ENCODE results near the gene ZBTB7B. TPM values are rescaled to one million over a fixed set of nuclear protein-coding genes. Genes with fewer than 3 reads are reported as not detected.

Gene ZBTB7B
- polyA plus RNA-seq, 2 of the 4 experiments (the other 2 are of a cell fraction), result 20.5 to 30.7 TPM

- ChIA-PET CTCF (interaction anchor here (1.3 to 2.2 kb wide), 2 partner anchors 95 to 114 kb away, joined by 3 to 7 read pairs; no protein-coding TSS in a partner anchor), POLR2A (interaction anchor here (0.9 to 6.3 kb wide), 13 partner anchors 8 to 46 kb away, joined by 3 to 91 read pairs (median 11); partner anchors contain the start of genes FLAD1, LENEP, PBXIP1 and PYGO2)
- DNase-seq (ENCODE audit: low read depth in 1 of 2, low spot score in 1 of 2) (peak in 1 of 2 experiments; percentile 75), FAIRE-seq (no peak), ATAC-seq (peak; percentile 0 to 4; a peak in 3 of 6 replicates)
- Histone ChIP-seq H3K4me1 (peaks cover 43% of the 10 kb centered on the region), H3K9me3 (no peaks in the 10 kb centered on the region), H3K27ac (peak overlapping the region; percentile 98 to 100), H3K4me3 (peak overlapping the region; percentile 65), H3K4me2 (peak overlapping the region; percentile 99)
- 22% methylated on average over 10 of the region's 10 CpGs for WGBS (ENCODE audit: missing lambda C conversion rate)
- TF ChIP-seq CEBPB (IDR thresholded peaks at IDR 0.05), result no peak
- 0 out of 2 replicates have a peak, but pooled peaks have one; percentile 41 for TF ChIP-seq ZNF302 (CRISPR knock-in tag; IDR thresholded peaks at IDR 0.05)
- no peak for TF ChIP-seq FOSL2 (IDR thresholded peaks at IDR 0.05)
- TF ChIP-seq FOSL2 (CRISPR knock-in tag; IDR thresholded peaks at IDR 0.05), result no peak
- no peak for TF ChIP-seq BHLHE40 (IDR thresholded peaks at IDR 0.05; ENCODE audit: low read depth, low read length)
- TF ChIP-seq POLR2A (IDR thresholded peaks at IDR 0.05; ENCODE audit: low read length), result no peak
- TF ChIP-seq KDM1A (IDR thresholded peaks at IDR 0.05; ENCODE audit: low read depth), result no peak
- no peak for TF ChIP-seq POLR2AphosphoS2 (conservative IDR thresholded peaks at IDR 0.05; ENCODE audit: low read length)
- no peak for TF ChIP-seq CHD2 (IDR thresholded peaks at IDR 0.05; ENCODE audit: low read length, partially characterized antibody)
- no peak; a peak in 1 of 5 replicates for TF ChIP-seq JUN (IDR thresholded peaks at IDR 0.05)
- 0 out of 3 replicates have a peak, but pooled peaks have one; percentile 4 for TF ChIP-seq BCL3 (IDR thresholded peaks at IDR 0.05)
- TF ChIP-seq HEYL (CRISPR knock-in tag; IDR thresholded peaks at IDR 0.05), result no peak
- 0 out of 2 replicates have a peak, but pooled peaks have one; percentile 35 for TF ChIP-seq HOXB5 (CRISPR knock-in tag; IDR thresholded peaks at IDR 0.05)
- TF ChIP-seq EP300 (IDR thresholded peaks at IDR 0.05), result no peak
- TF ChIP-seq RCOR1 (IDR thresholded peaks at IDR 0.05; ENCODE audit: low read depth, low read length), result no peak
- TF ChIP-seq CHD4 (IDR thresholded peaks at IDR 0.05; ENCODE audit: borderline replicate concordance), result no peak
Measured at GRCh38 chr1:154971341-154971998, 31.1 kb upstream of the ZBTB7B start.

GRCh38 chr1:154972213-154972516 lies 30.4 kb upstream of the ZBTB7B start:
- no peak for ATAC-seq
- no peak for FAIRE-seq
- 4% methylated on average over 3 of the region's 3 CpGs for WGBS (ENCODE audit: missing lambda C conversion rate)
- no peaks in the 10 kb centered on the region for H3K9me3 ChIP-seq
- DNase-seq (ENCODE audit: low read depth in 1 of 2, low spot score in 1 of 2), result no peak
- ChIA-PET POLR2A (interaction anchor here (0.7 to 6.3 kb wide), 9 partner anchors 11 to 239 kb away, joined by 3 to 91 read pairs (median 26); partner anchors contain the start of genes FLAD1, LENEP, PBXIP1 and PMVK), CTCF (interaction anchor here (2.2 kb wide), 1 partner anchor 113 kb away, joined by 7 read pairs; no protein-coding TSS in a partner anchor)
- peak overlapping the region; percentile 65 for H3K4me3 ChIP-seq
- peak overlapping the region; percentile 98 to 100 for H3K27ac ChIP-seq
- H3K4me1 ChIP-seq, result peaks cover 47% of the 10 kb centered on the region
- H3K4me2 ChIP-seq, result peak overlapping the region; percentile 99
- TF ChIP-seq HOXA7 (CRISPR knock-in tag; IDR thresholded peaks at IDR 0.05) (peak; percentile 75; the same call in 1 of the 2 replicates), ESRRA (IDR thresholded peaks at IDR 0.05; ENCODE audit: borderline replicate concordance, low read length) (no peak)

- CTCF ChIA-PET, result interaction anchor here (0.7 to 2.2 kb wide), 2 partner anchors 112 to 119 kb away, joined by 3 to 7 read pairs; no protein-coding TSS in a partner anchor
- DNase-seq (ENCODE audit: low read depth in 1 of 2, low spot score in 1 of 2), result peak; percentile 85 to 97
- no peak for FAIRE-seq
- ATAC-seq, result peak; percentile 20 to 48
- H3K4me1 ChIP-seq, result peaks cover 47% of the 10 kb centered on the region
- peak overlapping the region; percentile 99 for H3K4me2 ChIP-seq
- POLR2A ChIA-PET, result interaction anchor here (0.6 to 6.3 kb wide), 15 partner anchors 11 to 239 kb away, joined by 3 to 91 read pairs (median 11); partner anchors contain the start of genes ADAM15, FLAD1, LENEP and PBXIP1
- H3K9me3 ChIP-seq, result no peaks in the 10 kb centered on the region
- H3K27ac ChIP-seq, result peak overlapping the region; percentile 98 to 100
- H3K4me3 ChIP-seq, result peak overlapping the region; percentile 65
- WGBS (ENCODE audit: missing lambda C conversion rate), result 2% methylated on average over 18 of the region's 18 CpGs
- TF ChIP-seq CHD2 (IDR thresholded peaks at IDR 0.05; ENCODE audit: low read length, partially characterized antibody), result no peak
- TF ChIP-seq HMGXB4 (CRISPR knock-in tag; IDR thresholded peaks at IDR 0.05; ENCODE audit: borderline replicate concordance), result no peak
- TF ChIP-seq FOSB (CRISPR knock-in tag; IDR thresholded peaks at IDR 0.05), result peak; percentile 80; the same call in 1 of the 2 replicates
- TF ChIP-seq MAZ (IDR thresholded peaks at IDR 0.05; ENCODE audit: borderline replicate concordance, low read depth, low read length), result 0 out of 2 replicates have a peak, but pooled peaks have one; percentile 25
- TF ChIP-seq NR3C1 (IDR thresholded peaks at IDR 0.05), result no peak
- no peak for TF ChIP-seq FOSL2 (IDR thresholded peaks at IDR 0.05)
- no peak; the same call in 1 of the 2 replicates for TF ChIP-seq FOSL2 (CRISPR knock-in tag; IDR thresholded peaks at IDR 0.05)
- TF ChIP-seq JUN (IDR thresholded peaks at IDR 0.05), result peak in 1 of 2 experiments; percentile 83; a peak in 4 of 5 replicates
- no peak; the same call in 1 of the 2 replicates for TF ChIP-seq TP53 (CRISPR knock-in tag; IDR thresholded peaks at IDR 0.05)
- no peak for TF ChIP-seq CHD4 (IDR thresholded peaks at IDR 0.05; ENCODE audit: borderline replicate concordance)
- TF ChIP-seq POLR2A (IDR thresholded peaks at IDR 0.05; ENCODE audit: low read length), result no peak; the same call in 1 of the 2 replicates
- TF ChIP-seq HEYL (CRISPR knock-in tag; IDR thresholded peaks at IDR 0.05), result no peak
- no peak for TF ChIP-seq EHF (CRISPR knock-in tag; IDR thresholded peaks at IDR 0.05)
- peak; percentile 69 for TF ChIP-seq RARB (CRISPR knock-in tag; IDR thresholded peaks at IDR 0.05)
- TF ChIP-seq HOXA7 (CRISPR knock-in tag; IDR thresholded peaks at IDR 0.05), result peak; percentile 91; the same call in 1 of the 2 replicates
- no peak for TF ChIP-seq RFX5 (IDR thresholded peaks at IDR 0.05)
- peak; percentile 96 for TF ChIP-seq E2F6 (IDR thresholded peaks at IDR 0.05; ENCODE audit: borderline replicate concordance, low read depth)
- no peak for TF ChIP-seq MYC (IDR thresholded peaks at IDR 0.05; ENCODE audit: borderline replicate concordance, low read length)
Measured at GRCh38 chr1:154972517-154973343, 29.9 kb upstream of the ZBTB7B start.

All from A549 (cell line).